CD4-positive, alpha-beta memory T cell (primary cell): ENCODE results near the gene HBEGF. TPM values are rescaled to one million over a fixed set of nuclear protein-coding genes. Genes with fewer than 3 reads are reported as not detected.

Experiments
- CTCF ChIA-PET: fragments of 350-600 bp; sonication (Branson Sonifier 250); formaldehyde crosslinking; loops from one replicate; lab custom pipeline; 2021; ENCODE audit warnings: inconsistent platforms; ENCODE audit not compliant: partially characterized antibody; lab: Charles Lee
- POLR2A ChIA-PET: fragments of 350-600 bp; sonication (Branson Sonifier 250); formaldehyde crosslinking; loops from one replicate; lab custom pipeline; 2021; ENCODE audit not compliant: partially characterized antibody; lab: Charles Lee
- DNase-seq, 5 donors: peaks; one replicate each; pipeline versions ENCODE4 v3.0.0 to v3.0.0-alpha.2; 2020 to 2022; ENCODE audit warnings: mixed read lengths in 1 of 5
- H3K27ac ChIP-seq: one replicate; pipeline ENCODE4 v1.7.0; 2013; ENCODE audit warnings: low read depth, low read length
- H3K27me3 ChIP-seq: 2 replicates; pipeline ENCODE4 v1.7.0; 2013; ENCODE audit warnings: mild to moderate bottlenecking, low read length, moderate library complexity; ENCODE audit not compliant: insufficient read depth
- H3K36me3 ChIP-seq: 2 replicates; pipeline ENCODE4 v1.7.0; 2013; ENCODE audit warnings: mild to moderate bottlenecking, low read length, moderate library complexity; ENCODE audit not compliant: insufficient read depth
- H3K4me1 ChIP-seq: 2 replicates; pipeline ENCODE4 v1.7.0; 2013; ENCODE audit warnings: mild to moderate bottlenecking, low read length, moderate library complexity; ENCODE audit not compliant: insufficient read depth
- H3K4me3 ChIP-seq, 2 donors: one replicate each; pipeline ENCODE4 v1.7.0; 2013; ENCODE audit warnings: low read length in 2 of 2, mild to moderate bottlenecking in 1 of 2
- H3K9me3 ChIP-seq, 2 donors: one replicate each; pipeline ENCODE4 v1.7.0; 2013; ENCODE audit warnings: low read length in 2 of 2, control low read depth in 1 of 2; ENCODE audit not compliant: control insufficient read depth in 1 of 2
- H3K27ac Mint-ChIP-seq, 7 donors: one replicate each; pipeline ENCODE4 v1.8.0; 2020 to 2021; ENCODE audit warnings: mixed read lengths in 7 of 7, mild to moderate bottlenecking in 6 of 7, inconsistent platforms in 3 of 7, moderate library complexity in 3 of 7
- H3K27me3 Mint-ChIP-seq, 2 donors: one replicate each; pipeline ENCODE4 v1.8.0; 2020 to 2021; ENCODE audit warnings: mixed read lengths in 2 of 2
- H3K36me3 Mint-ChIP-seq, 2 donors: one replicate each; pipeline ENCODE4 v1.8.0; 2020 to 2021; ENCODE audit warnings: mixed read lengths in 2 of 2, inconsistent platforms in 1 of 2, mild to moderate bottlenecking in 1 of 2
- H3K4me1 Mint-ChIP-seq, 4 donors: one replicate each; pipeline ENCODE4 v1.8.0; 2020 to 2021; ENCODE audit warnings: mixed read lengths in 4 of 4, mild to moderate bottlenecking in 1 of 4
- H3K4me3 Mint-ChIP-seq, 8 donors: one replicate each; pipeline ENCODE4 v1.8.0; 2020 to 2021; ENCODE audit warnings: mixed read lengths in 8 of 8, mild to moderate bottlenecking in 7 of 8, moderate library complexity in 6 of 8, inconsistent platforms in 3 of 8
- H3K9me3 Mint-ChIP-seq, 8 donors: one replicate each; pipeline ENCODE4 v1.8.0; 2020 to 2021; ENCODE audit warnings: mixed read lengths in 8 of 8, mild to moderate bottlenecking in 5 of 8, inconsistent platforms in 3 of 8, moderate library complexity in 1 of 8
- intact Hi-C: fragments of 100-400 bp; cut with micrococcal nuclease; formaldehyde crosslinking; loops from one replicate; pipeline ENCODE4 v1.15.1; 2023
- polyA plus RNA-seq, 2 donors: library from polyadenylated mRNA; unstranded; fragments of 300-500 nt; fragmentation: Illumina TruSeq; gene quantifications; one replicate each; pipeline ENCODE4 v1.2.3, GENCODE V29; 2021
- total RNA-seq, 2 experiments: library from RNA; stranded (reverse); gene quantifications; one replicate each; pipeline ENCODE4 v1.2.3, GENCODE V29; 2021

The HBEGF gene
- total and polyA plus RNA-seq, 4 experiments from 2014 or later: 0.52 to 2.4 (median 1.0) TPM

GRCh38 chr5:140381972-140382371, 35.6 kb upstream of the HBEGF start:
- no peaks in the 10 kb centered on the region for H3K36me3 Mint-ChIP-seq
- Histone ChIP-seq H3K27ac (no peak overlapping the region), H3K36me3 (no peaks in the 10 kb centered on the region), H3K4me3 (no peak overlapping the region), H3K9me3 (no peaks in the 10 kb centered on the region), H3K27me3 (no peaks in the 10 kb centered on the region), H3K4me1 (no peaks in the 10 kb centered on the region)
- no peaks in the 10 kb centered on the region for H3K27me3 Mint-ChIP-seq
- peaks cover 2 to 5% (median 4%) of the 10 kb centered on the region in 4 donors for H3K4me1 Mint-ChIP-seq
- H3K27ac Mint-ChIP-seq: no peak overlapping the region
- intact Hi-C loops: no loop called here
- no peak for DNase-seq
- H3K9me3 Mint-ChIP-seq: no peaks in the 10 kb centered on the region
- CTCF ChIA-PET: interaction anchor here (0.6 to 3.2 kb wide), 4 partner anchors 9 to 338 kb away, joined by 3 to 13 read pairs (median 6); no protein-coding TSS in a partner anchor
- H3K4me3 Mint-ChIP-seq: no peak overlapping the region
- POLR2A ChIA-PET: no interaction called here

- H3K4me1 Mint-ChIP-seq: peaks cover 2 to 5% (median 4%) of the 10 kb centered on the region in 4 donors
- H3K4me3 ChIP-seq: no peak overlapping the region
- H3K4me3 Mint-ChIP-seq: no peak overlapping the region
- no peaks in the 10 kb centered on the region for H3K36me3 ChIP-seq
- intact Hi-C loops: no loop called here
- no peaks in the 10 kb centered on the region for H3K4me1 ChIP-seq
- no peaks in the 10 kb centered on the region for H3K36me3 Mint-ChIP-seq
- ChIA-PET CTCF (interaction anchor here (1.5 to 3.2 kb wide), 3 partner anchors 8 to 338 kb away, joined by 3 to 13 read pairs (median 9); no protein-coding TSS in a partner anchor), POLR2A (no interaction called here)
- no peak for DNase-seq
- H3K27me3 ChIP-seq: no peaks in the 10 kb centered on the region
- H3K27ac ChIP-seq: no peak overlapping the region
- no peaks in the 10 kb centered on the region for H3K9me3 Mint-ChIP-seq
- no peaks in the 10 kb centered on the region for H3K9me3 ChIP-seq
- no peak overlapping the region for H3K27ac Mint-ChIP-seq
- no peaks in the 10 kb centered on the region for H3K27me3 Mint-ChIP-seq
Observed at GRCh38 chr5:140381351-140381750, 34.9 kb upstream of the HBEGF start.

GRCh38 chr5:140372971-140373487, 26.6 kb upstream of the HBEGF start:
- peak in 4 of 5 donors; percentile 22 to 38 (median 31) for DNase-seq
- Histone ChIP-seq H3K9me3 (no peaks in the 10 kb centered on the region), H3K27ac (no peak overlapping the region), H3K4me1 (no peaks in the 10 kb centered on the region), H3K4me3 (no peak overlapping the region), H3K27me3 (no peaks in the 10 kb centered on the region), H3K36me3 (no peaks in the 10 kb centered on the region)
- ChIA-PET CTCF (interaction anchor here (0.9 to 4.3 kb wide), 27 partner anchors 9 to 361 kb away, joined by 3 to 89 read pairs (median 4); partner anchors contain the start of genes ANKHD1, CD14, EIF4EBP3 and HBEGF), POLR2A (interaction anchor here (0.6 to 2.0 kb wide), 2 partner anchors 274 to 338 kb away, joined by 3 to 6 read pairs; partner anchors contain the start of genes IK and NDUFA2)
- H3K27ac Mint-ChIP-seq: peak overlapping the region in 1 of 7 donors; percentile 27
- intact Hi-C loops: loop anchor here (1.0 kb wide), 2 partner anchors 262 to 347 kb away; no protein-coding TSS in a partner anchor
- H3K27me3 Mint-ChIP-seq: no peaks in the 10 kb centered on the region
- no peaks in the 10 kb centered on the region for H3K9me3 Mint-ChIP-seq
- H3K36me3 Mint-ChIP-seq: no peaks in the 10 kb centered on the region
- no peak overlapping the region for H3K4me3 Mint-ChIP-seq
- H3K4me1 Mint-ChIP-seq: peaks cover 0 to 7% (median 3%) of the 10 kb centered on the region in 4 donors

GRCh38 chr5:140371356-140372151, 25.2 kb upstream of the HBEGF start:
- H3K27ac ChIP-seq: no peak overlapping the region
- no peak for DNase-seq
- H3K27ac Mint-ChIP-seq: peak overlapping the region in 1 of 7 donors; percentile 17
- H3K4me3 ChIP-seq: no peak overlapping the region
- no peaks in the 10 kb centered on the region for H3K27me3 Mint-ChIP-seq
- no peak overlapping the region for H3K4me3 Mint-ChIP-seq
- H3K9me3 Mint-ChIP-seq: no peaks in the 10 kb centered on the region
- H3K36me3 ChIP-seq: no peaks in the 10 kb centered on the region
- H3K36me3 Mint-ChIP-seq: no peaks in the 10 kb centered on the region
- H3K9me3 ChIP-seq: no peaks in the 10 kb centered on the region
- H3K27me3 ChIP-seq: no peaks in the 10 kb centered on the region
- intact Hi-C loops: no loop called here
- ChIA-PET POLR2A (interaction anchor here (2.0 kb wide), 1 partner anchor 276 kb away, joined by 6 read pairs; the partner anchor contains the start of genes IK and NDUFA2), CTCF (interaction anchor here (0.7 to 4.3 kb wide), 21 partner anchors 8 to 363 kb away, joined by 3 to 89 read pairs (median 4); partner anchors contain the start of genes ANKHD1, HBEGF, IK and NDUFA2)
- H3K4me1 ChIP-seq: no peaks in the 10 kb centered on the region
- peaks cover 0 to 7% (median 3%) of the 10 kb centered on the region in 4 donors for H3K4me1 Mint-ChIP-seq

- POLR2A ChIA-PET: interaction anchor here (1.0 kb wide), 1 partner anchor 344 kb away, joined by 3 read pairs; no protein-coding TSS in a partner anchor
- Histone ChIP-seq H3K27ac (no peak overlapping the region), H3K9me3 (no peaks in the 10 kb centered on the region), H3K36me3 (no peaks in the 10 kb centered on the region), H3K4me3 (no peak overlapping the region), H3K27me3 (no peaks in the 10 kb centered on the region), H3K4me1 (peaks cover 9% of the 10 kb centered on the region)
- Mint-ChIP-seq H3K36me3 (no peaks in the 10 kb centered on the region), H3K27ac (no peak overlapping the region), H3K9me3 (no peaks in the 10 kb centered on the region), H3K27me3 (peaks cover 0 to 2% of the 10 kb centered on the region in 2 donors), H3K4me1 (peaks cover 2 to 6% (median 5%) of the 10 kb centered on the region in 4 donors), H3K4me3 (no peak overlapping the region)
- no peak for DNase-seq
- CTCF ChIA-PET: interaction anchor here (1.0 to 5.3 kb wide), 7 partner anchors 12 to 823 kb away, joined by 3 to 28 read pairs (median 4); no protein-coding TSS in a partner anchor
- intact Hi-C loops: no loop called here
Observed at GRCh38 chr5:140367256-140368013, 21.0 kb upstream of the HBEGF start.

- no peaks in the 10 kb centered on the region for H3K36me3 Mint-ChIP-seq
- H3K27me3 ChIP-seq: no peaks in the 10 kb centered on the region
- intact Hi-C loops: no loop called here
- CTCF ChIA-PET: interaction anchor here (0.8 to 5.3 kb wide), 12 partner anchors 8 to 822 kb away, joined by 3 to 28 read pairs (median 4); partner anchors contain the start of genes HBEGF and TMCO6
- POLR2A ChIA-PET: interaction anchor here (1.0 kb wide), 1 partner anchor 345 kb away, joined by 3 read pairs; no protein-coding TSS in a partner anchor
- H3K36me3 ChIP-seq: no peaks in the 10 kb centered on the region
- H3K4me1 Mint-ChIP-seq: peaks cover 2 to 6% (median 5%) of the 10 kb centered on the region in 4 donors
- H3K9me3 Mint-ChIP-seq: no peaks in the 10 kb centered on the region
- no peak overlapping the region for H3K4me3 ChIP-seq
- H3K9me3 ChIP-seq: no peaks in the 10 kb centered on the region
- H3K27ac Mint-ChIP-seq: no peak overlapping the region
- H3K27me3 Mint-ChIP-seq: peaks cover 0 to 2% of the 10 kb centered on the region in 2 donors
- no peak overlapping the region for H3K4me3 Mint-ChIP-seq
- no peak for DNase-seq
- peaks cover 9% of the 10 kb centered on the region for H3K4me1 ChIP-seq
- no peak overlapping the region for H3K27ac ChIP-seq
Observed at GRCh38 chr5:140366589-140367255, 20.3 kb upstream of the HBEGF start.
